Ishikawa (cell line): ENCODE measurements around the gene ALX3.

ENCODE experiments used
- EP300 ChIP-seq: IDR thresholded peaks from 2 replicates; pipeline ENCODE4 v1.6.1; 2012; ENCODE audit warnings: borderline replicate concordance
- TAF1 ChIP-seq: IDR thresholded peaks from 2 replicates; pipeline ENCODE4 v1.6.1; 2012; ENCODE audit warnings: low read depth, mild to moderate bottlenecking

- TF ChIP-seq TAF1 (no peak), EP300 (no peak)
Observed at GRCh38 chr1:110048923-110049601, 21.4 kb downstream of the ALX3 start.
